ENCODE data around the gene LRRC4C. TPM values are rescaled to one million over a fixed set of nuclear protein-coding genes. Genes with fewer than 3 reads are reported as not detected.

The LRRC4C gene
- total and polyA plus RNA-seq, 10 of the 15 experiments (the other 5 are each of a cell fraction or from before 2014, with no cell fraction given), result 1.5 TPM; not detected in 9

- Histone ChIP-seq H2AFZ (ENCODE audit: control insufficient read depth, low read depth, low read length) (no peak overlapping the region), H3K4me1 (ENCODE audit: control insufficient read depth, insufficient read depth, low read length) (no peaks in the 10 kb centered on the region), H3K79me2 (ENCODE audit: control insufficient read depth, insufficient read depth, low read length) (no peaks in the 10 kb centered on the region), H3K36me3 (ENCODE audit: control insufficient read depth in 2 of 2, insufficient read depth in 2 of 2, low read length in 1 of 2) (no peaks in the 10 kb centered on the region), H3K4me3 (no peak overlapping the region), H3K4me2 (ENCODE audit: control insufficient read depth, insufficient read depth) (no peak overlapping the region), H3K27me3 (replicated peaks in 1 of 2; ENCODE audit: control insufficient read depth in 2 of 2, insufficient read depth in 2 of 2, low read length in 1 of 2) (no peaks in the 10 kb centered on the region), H4K20me1 (ENCODE audit: control insufficient read depth, insufficient read depth) (no peaks in the 10 kb centered on the region), H3K9ac (ENCODE audit: control insufficient read depth, insufficient read depth, low read length) (no peak overlapping the region), H3K27ac (ENCODE audit: control insufficient read depth, insufficient read depth) (no peak overlapping the region), H3K9me3 (replicated peaks; ENCODE audit: control insufficient read depth, insufficient read depth, low read length) (no peaks in the 10 kb centered on the region)
- ChIA-PET CTCF (interaction anchor here (0.6 kb wide), 1 partner anchor 41 kb away, joined by 3 read pairs; no protein-coding TSS in a partner anchor), SMC1A (ENCODE audit: uncharacterized antibody, unreplicated experiment) (interaction anchor here (1.7 kb wide), 1 partner anchor 32 kb away, joined by 4 read pairs; no protein-coding TSS in a partner anchor), POLR2A (no interaction called here), RAD21 (ENCODE audit: unreplicated experiment) (no interaction called here)
- in situ Hi-C loops (cut with MboI), result no loop called here
- ATAC-seq (no peak), FAIRE-seq (no peak), DNase-seq (ENCODE audit: low read depth, low spot score) (no peak)
- WGBS (ENCODE audit: insufficient coverage, insufficient replicate concordance, low lambda C conversion rate, missing lambda C conversion rate), result 0% methylated on average over 1 of the region's 1 CpG
- BruUV-seq (replicated peaks), result no TSS peak
- intact Hi-C loops (cut with micrococcal nuclease; ENCODE audit: unreplicated experiment), result no loop called here
- TF ChIP-seq NFYB (IDR thresholded peaks at IDR 0.05; ENCODE audit: insufficient read depth, low read depth, low read length) (no peak), RUNX3 (IDR thresholded peaks at IDR 0.05; ENCODE audit: low read length) (no peak), GATAD2B (conservative IDR thresholded peaks at IDR 0.05; ENCODE audit: low read depth) (no peak), IKZF2 (IDR thresholded peaks at IDR 0.05) (no peak), MXI1 (IDR thresholded peaks at IDR 0.05; ENCODE audit: low read depth, low read length) (no peak), ETV6 (conservative IDR thresholded peaks at IDR 0.05 in 1 of 2, IDR thresholded peaks at IDR 0.05 in 1 of 2; ENCODE audit: borderline replicate concordance in 1 of 2, low read depth in 1 of 2) (no peak), SIN3A (IDR thresholded peaks at IDR 0.05; ENCODE audit: low read depth, low read length) (no peak), ZNF217 (IDR thresholded peaks at IDR 0.05) (no peak), CHD2 (IDR thresholded peaks at IDR 0.05; ENCODE audit: borderline replicate concordance, low read depth, low read length) (no peak)
- TF ChIP-seq, protein P1, sequence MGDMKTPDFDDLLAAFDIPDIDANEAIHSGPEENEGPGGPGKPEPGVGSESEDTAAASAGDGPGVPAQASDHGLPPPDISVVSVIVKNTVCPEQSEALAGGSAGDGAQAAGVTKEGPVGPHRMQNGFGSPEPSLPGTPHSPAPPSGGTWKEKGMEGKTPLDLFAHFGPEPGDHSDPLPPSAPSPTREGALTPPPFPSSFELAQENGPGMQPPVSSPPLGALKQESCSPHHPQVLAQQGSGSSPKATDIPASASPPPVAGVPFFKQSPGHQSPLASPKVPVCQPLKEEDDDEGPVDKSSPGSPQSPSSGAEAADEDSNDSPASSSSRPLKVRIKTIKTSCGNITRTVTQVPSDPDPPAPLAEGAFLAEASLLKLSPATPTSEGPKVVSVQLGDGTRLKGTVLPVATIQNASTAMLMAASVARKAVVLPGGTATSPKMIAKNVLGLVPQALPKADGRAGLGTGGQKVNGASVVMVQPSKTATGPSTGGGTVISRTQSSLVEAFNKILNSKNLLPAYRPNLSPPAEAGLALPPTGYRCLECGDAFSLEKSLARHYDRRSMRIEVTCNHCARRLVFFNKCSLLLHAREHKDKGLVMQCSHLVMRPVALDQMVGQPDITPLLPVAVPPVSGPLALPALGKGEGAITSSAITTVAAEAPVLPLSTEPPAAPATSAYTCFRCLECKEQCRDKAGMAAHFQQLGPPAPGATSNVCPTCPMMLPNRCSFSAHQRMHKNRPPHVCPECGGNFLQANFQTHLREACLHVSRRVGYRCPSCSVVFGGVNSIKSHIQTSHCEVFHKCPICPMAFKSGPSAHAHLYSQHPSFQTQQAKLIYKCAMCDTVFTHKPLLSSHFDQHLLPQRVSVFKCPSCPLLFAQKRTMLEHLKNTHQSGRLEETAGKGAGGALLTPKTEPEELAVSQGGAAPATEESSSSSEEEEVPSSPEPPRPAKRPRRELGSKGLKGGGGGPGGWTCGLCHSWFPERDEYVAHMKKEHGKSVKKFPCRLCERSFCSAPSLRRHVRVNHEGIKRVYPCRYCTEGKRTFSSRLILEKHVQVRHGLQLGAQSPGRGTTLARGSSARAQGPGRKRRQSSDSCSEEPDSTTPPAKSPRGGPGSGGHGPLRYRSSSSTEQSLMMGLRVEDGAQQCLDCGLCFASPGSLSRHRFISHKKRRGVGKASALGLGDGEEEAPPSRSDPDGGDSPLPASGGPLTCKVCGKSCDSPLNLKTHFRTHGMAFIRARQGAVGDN (IDR thresholded peaks at IDR 0.05), result no peak
- TF ChIP-seq, protein P2, sequence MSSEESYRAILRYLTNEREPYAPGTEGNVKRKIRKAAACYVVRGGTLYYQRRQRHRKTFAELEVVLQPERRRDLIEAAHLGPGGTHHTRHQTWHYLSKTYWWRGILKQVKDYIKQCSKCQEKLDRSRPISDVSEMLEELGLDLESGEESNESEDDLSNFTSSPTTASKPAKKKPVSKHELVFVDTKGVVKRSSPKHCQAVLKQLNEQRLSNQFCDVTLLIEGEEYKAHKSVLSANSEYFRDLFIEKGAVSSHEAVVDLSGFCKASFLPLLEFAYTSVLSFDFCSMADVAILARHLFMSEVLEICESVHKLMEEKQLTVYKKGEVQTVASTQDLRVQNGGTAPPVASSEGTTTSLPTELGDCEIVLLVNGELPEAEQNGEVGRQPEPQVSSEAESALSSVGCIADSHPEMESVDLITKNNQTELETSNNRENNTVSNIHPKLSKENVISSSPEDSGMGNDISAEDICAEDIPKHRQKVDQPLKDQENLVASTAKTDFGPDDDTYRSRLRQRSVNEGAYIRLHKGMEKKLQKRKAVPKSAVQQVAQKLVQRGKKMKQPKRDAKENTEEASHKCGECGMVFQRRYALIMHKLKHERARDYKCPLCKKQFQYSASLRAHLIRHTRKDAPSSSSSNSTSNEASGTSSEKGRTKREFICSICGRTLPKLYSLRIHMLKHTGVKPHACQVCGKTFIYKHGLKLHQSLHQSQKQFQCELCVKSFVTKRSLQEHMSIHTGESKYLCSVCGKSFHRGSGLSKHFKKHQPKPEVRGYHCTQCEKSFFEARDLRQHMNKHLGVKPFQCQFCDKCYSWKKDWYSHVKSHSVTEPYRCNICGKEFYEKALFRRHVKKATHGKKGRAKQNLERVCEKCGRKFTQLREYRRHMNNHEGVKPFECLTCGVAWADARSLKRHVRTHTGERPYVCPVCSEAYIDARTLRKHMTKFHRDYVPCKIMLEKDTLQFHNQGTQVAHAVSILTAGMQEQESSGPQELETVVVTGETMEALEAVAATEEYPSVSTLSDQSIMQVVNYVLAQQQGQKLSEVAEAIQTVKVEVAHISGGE (CRISPR knock-in tag; IDR thresholded peaks at IDR 0.05), result no peak
- TF ChIP-seq, protein P3, sequence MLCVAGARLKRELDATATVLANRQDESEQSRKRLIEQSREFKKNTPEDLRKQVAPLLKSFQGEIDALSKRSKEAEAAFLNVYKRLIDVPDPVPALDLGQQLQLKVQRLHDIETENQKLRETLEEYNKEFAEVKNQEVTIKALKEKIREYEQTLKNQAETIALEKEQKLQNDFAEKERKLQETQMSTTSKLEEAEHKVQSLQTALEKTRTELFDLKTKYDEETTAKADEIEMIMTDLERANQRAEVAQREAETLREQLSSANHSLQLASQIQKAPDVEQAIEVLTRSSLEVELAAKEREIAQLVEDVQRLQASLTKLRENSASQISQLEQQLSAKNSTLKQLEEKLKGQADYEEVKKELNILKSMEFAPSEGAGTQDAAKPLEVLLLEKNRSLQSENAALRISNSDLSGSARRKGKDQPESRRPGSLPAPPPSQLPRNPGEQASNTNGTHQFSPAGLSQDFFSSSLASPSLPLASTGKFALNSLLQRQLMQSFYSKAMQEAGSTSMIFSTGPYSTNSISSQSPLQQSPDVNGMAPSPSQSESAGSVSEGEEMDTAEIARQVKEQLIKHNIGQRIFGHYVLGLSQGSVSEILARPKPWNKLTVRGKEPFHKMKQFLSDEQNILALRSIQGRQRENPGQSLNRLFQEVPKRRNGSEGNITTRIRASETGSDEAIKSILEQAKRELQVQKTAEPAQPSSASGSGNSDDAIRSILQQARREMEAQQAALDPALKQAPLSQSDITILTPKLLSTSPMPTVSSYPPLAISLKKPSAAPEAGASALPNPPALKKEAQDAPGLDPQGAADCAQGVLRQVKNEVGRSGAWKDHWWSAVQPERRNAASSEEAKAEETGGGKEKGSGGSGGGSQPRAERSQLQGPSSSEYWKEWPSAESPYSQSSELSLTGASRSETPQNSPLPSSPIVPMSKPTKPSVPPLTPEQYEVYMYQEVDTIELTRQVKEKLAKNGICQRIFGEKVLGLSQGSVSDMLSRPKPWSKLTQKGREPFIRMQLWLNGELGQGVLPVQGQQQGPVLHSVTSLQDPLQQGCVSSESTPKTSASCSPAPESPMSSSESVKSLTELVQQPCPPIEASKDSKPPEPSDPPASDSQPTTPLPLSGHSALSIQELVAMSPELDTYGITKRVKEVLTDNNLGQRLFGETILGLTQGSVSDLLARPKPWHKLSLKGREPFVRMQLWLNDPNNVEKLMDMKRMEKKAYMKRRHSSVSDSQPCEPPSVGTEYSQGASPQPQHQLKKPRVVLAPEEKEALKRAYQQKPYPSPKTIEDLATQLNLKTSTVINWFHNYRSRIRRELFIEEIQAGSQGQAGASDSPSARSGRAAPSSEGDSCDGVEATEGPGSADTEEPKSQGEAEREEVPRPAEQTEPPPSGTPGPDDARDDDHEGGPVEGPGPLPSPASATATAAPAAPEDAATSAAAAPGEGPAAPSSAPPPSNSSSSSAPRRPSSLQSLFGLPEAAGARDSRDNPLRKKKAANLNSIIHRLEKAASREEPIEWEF (IDR thresholded peaks at IDR 0.05; ENCODE audit: insufficient replicate concordance, low read depth, low read length), result no peak
Observed at GRCh38 chr11:41085123-41085522, 374.3 kb downstream of the LRRC4C start.
